ENCODE results near the gene KDM5C. TPM values are rescaled to one million over a fixed set of nuclear protein-coding genes. Genes with fewer than 3 reads are reported as not detected.

Gene KDM5C
- total RNA-seq, 1 experiment from 2014 or later = 98.7 TPM

DNA sequence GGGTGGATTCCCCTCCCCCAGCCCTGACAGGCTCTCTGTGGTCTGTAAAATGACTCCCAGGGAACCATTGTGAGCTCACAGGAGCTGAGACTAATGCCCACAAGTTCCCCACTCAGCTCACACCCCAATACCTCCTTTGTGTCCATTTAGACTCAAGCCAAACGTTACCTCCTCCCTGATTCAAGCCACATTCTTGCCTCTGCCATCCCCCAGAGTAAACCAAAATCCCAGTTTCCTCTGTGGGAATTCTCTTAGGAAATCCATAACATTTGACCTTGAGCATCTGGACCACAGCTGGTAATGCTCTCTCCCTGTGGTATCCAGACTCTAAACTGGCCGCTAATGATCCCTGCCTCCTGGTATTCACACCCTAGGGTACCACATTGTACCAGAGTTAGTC, 26.3 kb upstream of the KDM5C start:
- no peaks in the 10 kb centered on the region for H3K27me3 Mint-ChIP-seq (ENCODE audit: low read depth)

More for the DNA sequence above, 26.3 kb upstream of the KDM5C start:
- Histone ChIP-seq H3K27me3 (ENCODE audit: insufficient read depth, low read length) (no peaks in the 10 kb centered on the region), H4K91ac (ENCODE audit: insufficient read length, low read depth, low read length) (no peak overlapping the region), H2AFZ (ENCODE audit: low read length) (no peak overlapping the region), H2BK5ac (ENCODE audit: insufficient read length, low read length) (no peak overlapping the region), H2BK120ac (ENCODE audit: low read depth, low read length, poor library complexity, severe bottlenecking) (no peak overlapping the region), H3K79me1 (ENCODE audit: insufficient read depth, low read depth, low read length, poor library complexity, severe bottlenecking) (no peaks in the 10 kb centered on the region), H3K9me3 (ENCODE audit: control insufficient read depth, low read depth, low read length) (peaks cover 35% of the 10 kb centered on the region), H3K27ac (ENCODE audit: insufficient read length, low read depth, low read length) (no peak overlapping the region), H2BK20ac (ENCODE audit: low read depth, low read length, poor library complexity, severe bottlenecking) (no peak overlapping the region), H3K23me2 (ENCODE audit: insufficient read length, low read depth, low read length, poor library complexity, severe bottlenecking) (no peaks in the 10 kb centered on the region), H3T11ph (ENCODE audit: low read length) (no peak overlapping the region), H3K79me2 (ENCODE audit: insufficient read depth, low read length) (no peaks in the 10 kb centered on the region), H2AK5ac (ENCODE audit: insufficient read length, low read length) (no peak overlapping the region), H3K9ac (ENCODE audit: extremely low read depth, insufficient read length, low read length) (no peak overlapping the region), H4K20me1 (ENCODE audit: control insufficient read depth, insufficient read depth, insufficient read length) (no peaks in the 10 kb centered on the region), H2BK15ac (ENCODE audit: low read depth, low read length) (no peak overlapping the region), H3K14ac (ENCODE audit: insufficient read depth, low read length) (no peak overlapping the region), H2BK12ac (ENCODE audit: insufficient read length, low read depth, low read length) (no peak overlapping the region), H3K56ac (ENCODE audit: insufficient read length, low read depth, low read length) (no peak overlapping the region), H3K4me2 (ENCODE audit: insufficient read depth, insufficient read length, low read length) (no peak overlapping the region), H3K4me1 (ENCODE audit: insufficient read depth, low read length) (no peaks in the 10 kb centered on the region), H4K8ac (replicated peaks; ENCODE audit: insufficient read length, low read depth, low read length) (no peak overlapping the region), H3K23ac (ENCODE audit: insufficient read length, low read depth, low read length) (no peak overlapping the region), H3K4ac (ENCODE audit: low read depth, low read length) (no peak overlapping the region), H3K18ac (ENCODE audit: insufficient read length, low read depth, low read length) (no peak overlapping the region), H4K5ac (ENCODE audit: insufficient read length, low read depth, low read length) (no peak overlapping the region)
- peaks cover 0 to 8% of the 10 kb centered on the region in 2 experiments; a peak in 1 of 4 replicates for H3K4me1 Mint-ChIP-seq
- no peak for DNase-seq
- no CpG with 5 or more reads among the region's 2 CpGs for whole genome bisulfite sequencing (ENCODE audit: extremely low coverage, insufficient read length, low lambda C conversion rate)
- H3K27ac Mint-ChIP-seq = no peak overlapping the region
- H3K9me3 Mint-ChIP-seq = peaks cover 63 to 69% of the 10 kb centered on the region in 2 experiments
- TF ChIP-seq, protein P1, sequence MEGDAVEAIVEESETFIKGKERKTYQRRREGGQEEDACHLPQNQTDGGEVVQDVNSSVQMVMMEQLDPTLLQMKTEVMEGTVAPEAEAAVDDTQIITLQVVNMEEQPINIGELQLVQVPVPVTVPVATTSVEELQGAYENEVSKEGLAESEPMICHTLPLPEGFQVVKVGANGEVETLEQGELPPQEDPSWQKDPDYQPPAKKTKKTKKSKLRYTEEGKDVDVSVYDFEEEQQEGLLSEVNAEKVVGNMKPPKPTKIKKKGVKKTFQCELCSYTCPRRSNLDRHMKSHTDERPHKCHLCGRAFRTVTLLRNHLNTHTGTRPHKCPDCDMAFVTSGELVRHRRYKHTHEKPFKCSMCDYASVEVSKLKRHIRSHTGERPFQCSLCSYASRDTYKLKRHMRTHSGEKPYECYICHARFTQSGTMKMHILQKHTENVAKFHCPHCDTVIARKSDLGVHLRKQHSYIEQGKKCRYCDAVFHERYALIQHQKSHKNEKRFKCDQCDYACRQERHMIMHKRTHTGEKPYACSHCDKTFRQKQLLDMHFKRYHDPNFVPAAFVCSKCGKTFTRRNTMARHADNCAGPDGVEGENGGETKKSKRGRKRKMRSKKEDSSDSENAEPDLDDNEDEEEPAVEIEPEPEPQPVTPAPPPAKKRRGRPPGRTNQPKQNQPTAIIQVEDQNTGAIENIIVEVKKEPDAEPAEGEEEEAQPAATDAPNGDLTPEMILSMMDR (conservative IDR thresholded peaks at IDR 0.05) = no peak
- H3K4me3 Mint-ChIP-seq = no peak overlapping the region
- peaks cover 19 to 40% (median 19%) of the 10 kb centered on the region in 3 experiments for H3K36me3 Mint-ChIP-seq (ENCODE audit: insufficient read depth in 1 of 3, low read depth in 3 of 3)
